Tibial nerve (tissue), 4 donors: Measurements from ENCODE around the gene CACNA1E.
"Not testable (repeated sequence)": the region's sequence is repeated elsewhere in the genome, so short reads cannot be mapped to it uniquely, and the experiment has no call there.

ENCODE experiments used
- CTCF ChIP-seq, 5 experiments: fragments of 200-600 bp in 3 of 5; fragments of 450-650 bp in 2 of 5; sonication (generic) in 3 of 5; IDR thresholded peaks; one replicate each; pipeline ENCODE4 v1.5.1; 2016 to 2019; ENCODE audit warnings: antibody characterized with exemption in 5 of 5, mild to moderate bottlenecking in 3 of 5, moderate library complexity in 2 of 5
- EP300 ChIP-seq, 2 donors: sonication (generic); formaldehyde crosslinking; IDR thresholded peaks; one replicate each; pipeline ENCODE4 v1.6.1; 2017; ENCODE audit warnings: antibody characterized with exemption in 2 of 2, mild to moderate bottlenecking in 1 of 2
- POLR2A ChIP-seq, 2 donors: fragments of 450-650 bp; IDR thresholded peaks; one replicate each; pipeline ENCODE4 v1.6.1; 2017; ENCODE audit warnings: antibody characterized with exemption in 2 of 2, mild to moderate bottlenecking in 2 of 2, moderate library complexity in 2 of 2

GRCh38 chr1:181542406-181542805 is 59.1 kb downstream of the CACNA1E start:
- TF ChIP-seq CTCF, EP300, POLR2A (IDR thresholded peaks at IDR 0.05): not testable (repeated sequence)
